T-helper 17 cell (primary cell): ENCODE data around the gene MYO16. TPM values are rescaled to one million over a fixed set of nuclear protein-coding genes. Genes with fewer than 3 reads are reported as not detected.
A peak's percentile ranks its signal among the peaks of the same experiment; 100 is the strongest.

Source experiments
- ATAC-seq: fragments of 150-1000 bp; cut with Tn5 transposase; 2 replicates; pipeline ENCODE4 v1.10.0; 2021; ENCODE audit warnings: mild to moderate bottlenecking, moderate library complexity
- DNase-seq, 3 donors: peaks; one replicate each; pipeline versions ENCODE4 v3.0.0 to v3.0.0-alpha.2; 2020 to 2021
- H3K9me3 ChIP-seq: one replicate; pipeline ENCODE4 v1.7.0; 2013; ENCODE audit warnings: low read length, mild to moderate bottlenecking; ENCODE audit not compliant: control insufficient read depth, poor library complexity, severe bottlenecking
- H3K27ac Mint-ChIP-seq: one replicate; pipeline ENCODE4 v1.8.0; 2022; ENCODE audit warnings: mild to moderate bottlenecking, moderate library complexity, mixed read lengths
- H3K27me3 Mint-ChIP-seq: one replicate; pipeline ENCODE4 v1.8.0; 2022; ENCODE audit warnings: mixed read lengths
- H3K36me3 Mint-ChIP-seq: one replicate; pipeline ENCODE4 v1.8.0; 2022; ENCODE audit warnings: low read depth, mixed read lengths
- H3K4me1 Mint-ChIP-seq: one replicate; pipeline ENCODE4 v1.8.0; 2022; ENCODE audit warnings: mild to moderate bottlenecking, mixed read lengths
- H3K4me3 Mint-ChIP-seq: one replicate; pipeline ENCODE4 v1.8.0; 2022; ENCODE audit warnings: mild to moderate bottlenecking, moderate library complexity, mixed read lengths
- total RNA-seq, 4 donors: library from RNA in 2 of 4; stranded (reverse) in 2 of 4; gene quantifications; one replicate each; pipeline ENCODE4 v1.2.3 and lab custom pipeline; 2022 to 2026

MYO16 gene
- total RNA-seq, 2 donors from 2014 or later: 0.42 to 0.45 TPM

DNA sequence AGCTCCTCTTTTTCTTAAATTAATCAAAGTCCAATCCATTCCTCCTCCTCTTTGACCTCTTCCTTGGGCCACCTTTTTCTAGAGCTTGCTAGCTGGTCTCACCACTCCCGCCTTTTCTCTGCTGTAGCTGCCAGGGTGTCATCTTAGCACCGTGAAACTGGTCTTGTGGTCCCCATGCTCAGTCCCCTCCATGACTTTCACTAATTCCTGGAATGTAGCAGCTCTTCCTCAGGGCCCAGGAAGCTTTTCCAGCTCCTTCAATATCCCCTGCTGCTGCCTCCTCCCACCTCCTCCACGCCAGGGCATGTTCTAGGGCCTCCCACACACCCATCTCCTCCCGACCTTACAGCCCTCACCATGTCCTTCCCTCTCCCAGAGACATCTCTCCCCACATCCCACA lies 222.2 kb downstream of the MYO16 start:
- Mint-ChIP-seq H3K27me3 (peaks cover 17% of the 10 kb centered on the region), H3K4me3 (no peak overlapping the region), H3K4me1 (peaks cover 2% of the 10 kb centered on the region), H3K36me3 (no peaks in the 10 kb centered on the region), H3K27ac (no peak overlapping the region)
- ATAC-seq: no peak
- no peaks in the 10 kb centered on the region for H3K9me3 ChIP-seq
- no peak for DNase-seq

DNA sequence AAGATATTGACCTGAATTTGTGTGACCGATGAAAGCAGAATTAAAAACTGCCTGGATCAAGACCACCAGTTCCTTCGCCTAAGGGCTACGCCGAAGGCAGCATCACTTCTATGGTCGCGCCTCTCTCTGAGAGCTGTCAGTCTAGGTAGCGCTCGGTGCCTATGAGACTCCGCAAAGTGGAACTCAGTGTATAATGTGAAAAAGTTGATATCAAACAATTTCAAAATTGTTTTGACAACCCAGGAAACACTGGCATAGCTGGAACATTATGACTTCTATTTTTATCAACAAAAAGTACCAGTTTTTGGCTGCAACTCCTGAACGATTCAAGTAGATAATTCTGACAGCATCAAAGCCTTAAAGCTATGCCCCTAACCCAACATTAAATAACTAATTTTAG lies 223.6 kb downstream of the MYO16 start:
- Mint-ChIP-seq H3K27me3 (peaks cover 17% of the 10 kb centered on the region), H3K4me3 (no peak overlapping the region)
- ATAC-seq: no peak

DNA sequence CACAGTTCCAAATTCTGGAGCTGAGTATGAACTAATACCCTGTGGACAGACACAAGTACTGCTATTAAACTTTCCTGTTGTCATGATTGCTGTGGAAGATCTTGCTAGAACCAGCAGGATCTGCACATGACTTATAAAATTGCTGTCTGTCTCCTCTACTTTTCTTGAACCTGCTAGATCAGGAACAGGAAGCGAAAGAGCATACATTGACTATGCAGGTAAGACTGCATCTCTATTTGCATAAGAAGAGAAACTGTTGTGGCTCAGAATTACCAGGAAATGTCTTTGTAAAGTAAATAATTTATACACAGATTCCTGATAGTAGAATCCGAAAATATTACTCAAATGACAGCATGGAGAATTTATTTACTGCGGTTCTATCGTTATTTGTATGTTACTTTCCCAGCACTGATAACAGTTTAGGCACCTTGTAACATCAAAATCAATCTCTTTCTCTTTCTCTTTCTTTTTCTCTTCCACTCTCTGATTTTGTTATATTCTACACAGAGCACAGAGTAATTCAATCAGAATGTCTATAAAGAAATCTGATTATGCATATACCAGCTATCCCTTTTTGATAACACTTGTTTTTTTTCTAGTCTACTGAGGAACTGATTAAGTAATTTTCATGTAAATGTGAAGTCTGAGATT lies 226.5 kb downstream of the MYO16 start:
- peaks cover 23% of the 10 kb centered on the region for H3K27me3 Mint-ChIP-seq
- no peak overlapping the region for H3K27ac Mint-ChIP-seq
- DNase-seq: no peak
- ATAC-seq: no peak
- peaks cover 2% of the 10 kb centered on the region for H3K4me1 Mint-ChIP-seq
- no peaks in the 10 kb centered on the region for H3K9me3 ChIP-seq
- H3K36me3 Mint-ChIP-seq: no peaks in the 10 kb centered on the region
- H3K4me3 Mint-ChIP-seq: no peak overlapping the region

More for the DNA sequence above, 223.6 kb downstream of the MYO16 start:
- no peak for DNase-seq
- H3K4me1 Mint-ChIP-seq: peaks cover 2% of the 10 kb centered on the region
- H3K9me3 ChIP-seq: no peaks in the 10 kb centered on the region
- H3K27ac Mint-ChIP-seq: no peak overlapping the region
- no peaks in the 10 kb centered on the region for H3K36me3 Mint-ChIP-seq

DNA sequence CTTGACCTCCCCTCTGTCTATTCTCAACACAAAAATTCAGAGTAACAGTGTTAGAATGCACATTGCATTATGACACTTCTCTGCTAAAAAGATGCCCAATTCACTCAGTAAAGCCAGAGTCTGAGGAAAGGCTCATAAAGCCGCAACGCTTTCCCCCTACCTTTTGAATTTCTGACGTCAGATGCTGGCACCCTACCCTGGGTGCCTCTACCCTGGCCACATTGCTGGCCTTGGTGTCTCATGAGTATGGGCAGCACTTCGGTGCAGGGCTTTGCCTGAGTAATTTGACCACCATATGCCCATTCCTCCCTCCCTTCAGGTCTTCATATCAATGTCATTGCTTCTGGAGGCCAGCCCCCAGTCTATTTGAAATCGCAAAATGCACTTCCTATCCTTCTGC lies 229.3 kb downstream of the MYO16 start:
- ATAC-seq: no peak
- H3K9me3 ChIP-seq: no peaks in the 10 kb centered on the region
- peaks cover 2% of the 10 kb centered on the region for H3K4me1 Mint-ChIP-seq
- peaks cover 11% of the 10 kb centered on the region for H3K27me3 Mint-ChIP-seq
- no peak overlapping the region for H3K4me3 Mint-ChIP-seq
- DNase-seq: no peak
- no peaks in the 10 kb centered on the region for H3K36me3 Mint-ChIP-seq
- no peak overlapping the region for H3K27ac Mint-ChIP-seq

DNA sequence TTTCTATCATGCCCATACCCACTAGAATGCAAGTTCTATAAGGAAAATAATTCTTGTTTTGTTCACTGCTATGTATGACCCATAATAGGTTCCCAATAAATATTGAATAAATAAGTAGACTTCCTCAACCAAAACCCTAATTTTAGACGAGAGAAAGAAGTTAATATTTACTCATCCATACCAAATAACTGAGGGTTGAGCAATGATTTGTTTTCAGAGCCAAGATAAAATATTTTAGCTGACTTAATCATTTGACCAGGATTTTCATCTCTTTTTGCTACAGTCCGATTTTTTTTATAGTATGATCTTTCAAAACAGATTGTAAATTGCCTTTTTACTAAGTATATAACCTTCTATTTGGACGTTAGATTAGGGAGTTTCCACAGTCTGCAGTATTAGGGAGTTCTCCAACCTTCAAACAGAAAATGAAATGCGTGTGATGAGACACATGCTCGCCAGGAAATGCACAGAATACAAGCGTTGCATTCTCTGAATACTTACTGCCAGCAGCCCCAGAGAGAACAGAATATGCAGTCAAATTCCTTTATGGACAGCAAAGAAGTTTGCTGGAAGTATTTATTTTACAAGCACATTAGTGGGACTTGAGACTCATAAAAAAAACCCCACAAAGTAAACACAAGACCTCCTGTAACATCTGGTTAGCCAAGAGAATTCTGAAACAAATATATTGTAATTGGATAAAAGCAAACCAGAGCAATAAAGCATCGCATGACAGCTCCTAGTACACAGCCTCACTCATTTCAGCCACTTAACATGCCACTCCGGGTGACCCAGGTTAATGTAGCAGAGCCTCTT lies 230.0 kb downstream of the MYO16 start:
- no peaks in the 10 kb centered on the region for H3K9me3 ChIP-seq
- peaks cover 11% of the 10 kb centered on the region for H3K27me3 Mint-ChIP-seq
- H3K36me3 Mint-ChIP-seq: no peaks in the 10 kb centered on the region
- DNase-seq: no peak
- no peak overlapping the region for H3K27ac Mint-ChIP-seq
- H3K4me1 Mint-ChIP-seq: peaks cover 2% of the 10 kb centered on the region
- ATAC-seq: no peak
- no peak overlapping the region for H3K4me3 Mint-ChIP-seq

DNA sequence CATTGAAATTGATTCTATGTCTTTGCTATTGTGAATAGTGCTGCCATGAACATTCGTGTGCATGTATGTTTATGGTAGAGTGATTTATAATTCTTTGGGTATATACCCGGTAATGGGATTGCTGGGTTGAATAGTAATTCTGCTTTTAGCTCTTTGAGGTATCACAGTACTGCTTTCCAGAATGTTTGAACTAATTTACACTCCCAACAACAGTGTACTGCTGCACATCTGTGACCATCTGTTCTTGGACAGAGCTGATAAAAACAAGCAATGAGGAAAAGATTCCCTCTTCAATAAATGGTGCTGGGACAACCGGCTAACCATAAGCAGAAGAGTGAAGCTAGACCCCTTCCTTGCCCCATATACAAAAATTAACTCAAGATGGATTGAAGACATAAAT lies 231.0 kb downstream of the MYO16 start:
- DNase-seq (no peak), ATAC-seq (no peak)
- Mint-ChIP-seq H3K27me3 (peaks cover 11% of the 10 kb centered on the region), H3K4me3 (no peak overlapping the region), H3K4me1 (peaks cover 2% of the 10 kb centered on the region), H3K36me3 (peaks cover 2% of the 10 kb centered on the region), H3K27ac (no peak overlapping the region)
- H3K9me3 ChIP-seq: no peaks in the 10 kb centered on the region

DNA sequence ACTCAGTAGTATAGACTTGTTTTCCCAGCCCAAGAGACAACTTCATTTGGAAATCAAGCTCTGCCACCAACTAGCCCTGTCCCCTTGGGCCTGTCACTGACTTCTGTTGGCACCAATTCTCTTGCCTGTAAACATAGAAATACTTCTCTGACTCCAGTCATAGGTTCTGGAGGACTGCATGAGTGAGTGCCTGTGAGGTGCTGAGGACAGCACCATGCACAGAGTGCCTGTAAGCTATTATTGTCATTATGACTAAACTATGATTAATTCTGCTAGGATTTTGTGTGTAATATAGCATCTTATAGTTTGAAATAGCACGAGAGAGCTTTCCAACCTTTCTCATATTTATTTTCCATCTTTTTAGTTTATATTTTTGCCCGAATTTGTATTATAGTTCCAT lies 247.9 kb downstream of the MYO16 start:
- Mint-ChIP-seq H3K4me3 (no peak overlapping the region), H3K27me3 (peaks cover 9% of the 10 kb centered on the region), H3K36me3 (no peaks in the 10 kb centered on the region), H3K4me1 (no peaks in the 10 kb centered on the region), H3K27ac (no peak overlapping the region)
- H3K9me3 ChIP-seq: no peaks in the 10 kb centered on the region
- no peak for DNase-seq
- ATAC-seq: no peak

DNA sequence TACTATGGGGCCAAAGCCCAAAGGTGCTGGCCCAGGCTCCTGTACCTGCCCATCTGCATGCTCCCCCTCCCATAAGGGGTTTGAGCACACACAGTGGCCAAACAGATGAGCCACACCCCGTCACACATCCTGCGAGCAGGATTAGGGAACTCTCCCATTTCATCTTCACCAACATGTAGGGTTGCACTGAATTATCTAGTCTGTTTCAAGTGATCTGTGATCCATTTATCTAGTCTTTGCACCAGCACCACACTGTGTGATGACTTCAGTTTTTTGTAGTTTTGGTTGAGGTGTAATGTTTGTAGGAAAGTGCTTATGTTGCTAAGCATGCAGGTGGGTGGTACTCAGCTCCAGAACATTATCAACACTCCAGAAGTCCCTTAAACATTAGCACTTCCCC lies 249.3 kb downstream of the MYO16 start:
- no peaks in the 10 kb centered on the region for H3K9me3 ChIP-seq
- no peaks in the 10 kb centered on the region for H3K4me1 Mint-ChIP-seq
- no peaks in the 10 kb centered on the region for H3K36me3 Mint-ChIP-seq
- no peak overlapping the region for H3K27ac Mint-ChIP-seq
- H3K27me3 Mint-ChIP-seq: peaks cover 12% of the 10 kb centered on the region
- DNase-seq (no peak), ATAC-seq (no peak)
- H3K4me3 Mint-ChIP-seq: no peak overlapping the region

DNA sequence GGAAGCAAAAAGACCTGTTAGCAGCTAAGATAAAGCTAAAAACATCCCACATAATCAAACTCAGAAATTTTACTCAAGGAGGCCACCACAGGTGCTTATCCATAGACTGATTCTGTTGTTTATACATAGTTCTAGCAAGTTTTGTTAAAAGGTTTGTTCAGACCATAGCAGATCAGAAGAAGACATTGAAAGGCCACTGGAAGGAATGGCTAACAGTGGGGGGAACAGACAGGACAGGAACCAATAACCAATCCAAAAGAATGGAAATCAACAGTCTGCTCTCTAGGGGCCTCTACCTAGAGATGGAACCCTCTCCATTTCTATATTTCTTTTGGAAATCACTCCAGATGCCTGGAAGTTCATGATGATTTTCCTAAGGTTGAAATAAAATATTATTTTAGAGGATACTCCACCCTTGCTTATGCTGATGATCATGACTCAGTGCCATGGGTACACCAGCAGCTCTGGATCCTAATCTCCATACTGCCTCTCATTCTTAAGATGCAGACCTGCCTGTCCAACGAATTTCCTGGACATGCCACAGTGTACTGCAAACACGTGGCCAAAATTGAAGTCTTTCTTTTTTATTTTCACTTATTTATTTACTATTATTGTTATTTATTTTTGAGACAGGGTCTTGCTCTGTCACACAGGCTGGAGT lies 260.0 kb downstream of the MYO16 start:
- no peak for ATAC-seq
- no peak overlapping the region for H3K27ac Mint-ChIP-seq
- no peaks in the 10 kb centered on the region for H3K9me3 ChIP-seq
- no peak overlapping the region for H3K4me3 Mint-ChIP-seq
- no peak for DNase-seq
- H3K36me3 Mint-ChIP-seq: peaks cover 5% of the 10 kb centered on the region
- H3K4me1 Mint-ChIP-seq: peaks cover 6% of the 10 kb centered on the region
- H3K27me3 Mint-ChIP-seq: peaks cover 19% of the 10 kb centered on the region

DNA sequence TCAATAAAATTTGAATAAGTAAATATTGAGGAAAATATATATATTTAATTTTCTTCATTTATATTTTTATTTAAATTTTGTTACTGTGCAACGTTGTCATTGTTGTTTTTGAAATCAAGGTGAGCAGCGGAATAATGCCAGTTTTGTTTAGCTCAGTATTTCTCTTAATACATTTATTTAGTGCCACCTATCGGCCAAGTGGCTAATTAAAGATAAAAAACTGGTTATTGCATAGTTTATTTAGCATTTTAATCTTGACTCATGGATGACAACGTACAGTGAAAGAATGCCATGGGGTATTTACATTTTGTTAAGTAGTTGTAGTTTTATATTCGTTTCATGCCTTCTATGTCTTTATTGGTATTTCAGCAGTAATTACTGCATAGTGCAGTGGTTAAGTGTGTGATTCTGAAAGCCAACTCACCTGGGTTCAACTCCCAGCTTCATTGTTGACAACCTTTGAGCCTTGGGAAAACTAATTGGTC lies 265.9 kb downstream of the MYO16 start:
- DNase-seq (no peak), ATAC-seq (no peak)
- Mint-ChIP-seq H3K36me3 (peaks cover 4% of the 10 kb centered on the region), H3K4me1 (peaks cover 20% of the 10 kb centered on the region), H3K27me3 (peaks cover 11% of the 10 kb centered on the region), H3K27ac (no peak overlapping the region), H3K4me3 (no peak overlapping the region)
- H3K9me3 ChIP-seq: no peaks in the 10 kb centered on the region

DNA sequence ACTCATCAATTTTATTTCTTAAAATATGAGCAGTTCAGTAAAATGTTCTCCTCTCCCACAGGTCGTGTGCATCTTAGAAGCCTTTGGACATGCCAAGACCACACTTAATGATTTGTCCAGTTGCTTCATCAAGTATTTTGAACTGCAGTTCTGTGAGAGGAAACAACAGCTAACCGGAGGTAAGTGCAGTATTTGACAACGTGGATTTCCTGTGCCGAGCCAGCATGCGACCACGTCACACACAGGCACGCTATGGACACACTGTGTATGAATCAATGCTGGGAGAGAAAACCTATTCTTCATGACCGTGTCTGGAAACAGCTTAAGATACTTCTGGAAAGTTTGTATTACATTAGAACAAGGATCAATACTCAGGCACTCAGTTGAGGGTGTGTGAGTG lies 268.5 kb downstream of the MYO16 start:
- Mint-ChIP-seq H3K27ac (no peak overlapping the region), H3K27me3 (peaks cover 19% of the 10 kb centered on the region), H3K4me3 (no peak overlapping the region), H3K36me3 (no peaks in the 10 kb centered on the region), H3K4me1 (peaks cover 20% of the 10 kb centered on the region)
- no peaks in the 10 kb centered on the region for H3K9me3 ChIP-seq
- peak; percentile 41 for ATAC-seq
- no peak for DNase-seq

DNA sequence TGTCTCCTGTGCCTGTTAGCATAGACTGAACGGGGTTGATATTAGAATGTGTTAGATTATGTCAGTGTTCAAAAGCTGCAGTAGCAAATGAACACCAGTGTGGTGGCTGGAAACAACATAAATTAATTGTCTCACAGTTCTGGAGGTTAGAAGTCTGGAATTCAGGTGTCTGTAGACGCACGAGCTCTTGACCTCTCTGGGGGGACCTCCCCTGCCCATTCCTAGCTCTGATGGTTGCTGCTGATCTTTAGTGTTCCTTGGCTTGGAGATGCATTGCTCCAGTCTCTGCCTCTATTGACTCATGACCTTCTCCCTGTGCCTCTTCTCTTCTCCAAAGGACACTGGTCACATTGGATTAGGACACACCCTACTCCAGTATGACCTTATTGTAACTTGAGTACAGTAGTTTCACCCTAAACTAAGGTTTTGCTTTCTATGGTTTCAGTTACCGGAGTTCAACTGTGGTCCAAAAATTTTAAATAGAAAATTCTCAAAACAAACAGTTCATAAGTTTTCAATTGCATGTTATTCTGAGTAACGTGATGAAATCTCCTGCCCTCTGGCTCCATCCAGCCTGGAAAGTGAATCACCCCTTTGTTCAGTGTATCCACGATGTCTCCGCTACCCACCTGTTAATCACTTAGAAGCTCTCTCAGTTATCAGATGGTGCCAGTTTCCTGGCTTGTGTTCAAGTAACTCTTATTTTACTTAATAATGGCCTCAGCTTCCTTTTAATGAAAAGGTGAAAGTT lies 273.2 kb downstream of the MYO16 start:
- Mint-ChIP-seq H3K4me1 (peaks cover 7% of the 10 kb centered on the region), H3K4me3 (no peak overlapping the region), H3K27me3 (peaks cover 13% of the 10 kb centered on the region), H3K36me3 (no peaks in the 10 kb centered on the region), H3K27ac (no peak overlapping the region)
- ATAC-seq (no peak), DNase-seq (no peak)
- no peaks in the 10 kb centered on the region for H3K9me3 ChIP-seq

DNA sequence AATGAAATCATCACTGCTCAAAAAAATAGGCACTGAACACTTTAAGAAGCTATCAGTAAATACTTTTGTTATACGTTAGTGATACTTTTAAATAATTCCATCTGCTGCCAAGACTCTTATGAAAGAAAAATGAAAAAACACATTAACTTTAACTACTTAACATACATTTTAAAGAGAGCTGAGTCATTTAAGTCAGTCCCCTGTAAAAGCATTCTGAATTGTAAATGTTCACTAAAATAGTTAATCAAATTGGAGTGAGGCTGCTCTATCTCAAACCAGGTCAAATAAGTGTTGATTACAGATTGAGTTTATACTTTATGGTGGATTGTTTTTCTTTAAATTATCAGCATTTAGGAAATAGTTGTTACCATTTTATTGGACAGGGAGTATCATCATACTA lies 274.2 kb downstream of the MYO16 start:
- Mint-ChIP-seq H3K27ac (no peak overlapping the region), H3K27me3 (peaks cover 13% of the 10 kb centered on the region), H3K36me3 (no peaks in the 10 kb centered on the region), H3K4me3 (no peak overlapping the region), H3K4me1 (peaks cover 2% of the 10 kb centered on the region)
- no peaks in the 10 kb centered on the region for H3K9me3 ChIP-seq
- DNase-seq (no peak), ATAC-seq (no peak)
